ENCODE measurements around the gene NEAT1. TPM values are rescaled to one million over a fixed set of nuclear protein-coding genes. Genes with fewer than 3 reads are reported as not detected.

NEAT1 gene
- total and polyA plus RNA-seq, 9 of the 15 experiments (the other 6 are each of a cell fraction or from before 2014, with no cell fraction given), result 20.1 to 389 (median 62.8) TPM

DNA sequence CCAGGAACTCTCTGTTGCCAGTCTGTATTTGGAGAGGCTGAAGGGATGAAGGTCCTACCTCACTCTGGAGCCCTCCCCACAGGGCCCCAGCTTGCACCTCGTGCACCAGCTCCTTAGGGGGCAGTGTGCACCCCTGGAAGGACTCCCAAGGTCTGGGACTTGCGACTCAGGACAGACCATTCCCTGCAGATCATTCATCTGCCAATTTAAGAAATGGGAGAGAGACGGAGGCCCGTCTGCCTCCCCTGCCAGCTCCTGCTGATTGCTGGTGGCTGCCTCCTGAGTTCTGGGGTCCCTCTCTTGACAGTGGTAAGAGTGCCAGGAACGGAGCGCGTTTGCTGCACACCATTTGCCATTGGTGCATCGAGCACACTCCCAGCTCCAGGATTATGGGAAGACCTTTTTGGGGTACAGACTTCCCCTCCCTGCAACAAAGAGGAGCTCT is 48.9 kb downstream of the NEAT1 start (continued):
- no peak for TF ChIP-seq ATF1 (CRISPR knock-in tag; IDR thresholded peaks at IDR 0.05)
- no peak for TF ChIP-seq ATF1 (tag; IDR thresholded peaks at IDR 0.05)
- TF ChIP-seq ZNF184 (CRISPR knock-in tag; IDR thresholded peaks at IDR 0.05), result no peak
- TF ChIP-seq KDM5B (IDR thresholded peaks at IDR 0.05; ENCODE audit: insufficient replicate concordance, low read depth, low read length), result no peak
- TF ChIP-seq ZNF77 (CRISPR knock-in tag; IDR thresholded peaks at IDR 0.05), result no peak
- 0 out of 2 replicates have a peak, but pooled peaks have one; percentile 43 for TF ChIP-seq MAX (CRISPR knock-in tag; IDR thresholded peaks at IDR 0.05)
- TF ChIP-seq, protein P1, sequence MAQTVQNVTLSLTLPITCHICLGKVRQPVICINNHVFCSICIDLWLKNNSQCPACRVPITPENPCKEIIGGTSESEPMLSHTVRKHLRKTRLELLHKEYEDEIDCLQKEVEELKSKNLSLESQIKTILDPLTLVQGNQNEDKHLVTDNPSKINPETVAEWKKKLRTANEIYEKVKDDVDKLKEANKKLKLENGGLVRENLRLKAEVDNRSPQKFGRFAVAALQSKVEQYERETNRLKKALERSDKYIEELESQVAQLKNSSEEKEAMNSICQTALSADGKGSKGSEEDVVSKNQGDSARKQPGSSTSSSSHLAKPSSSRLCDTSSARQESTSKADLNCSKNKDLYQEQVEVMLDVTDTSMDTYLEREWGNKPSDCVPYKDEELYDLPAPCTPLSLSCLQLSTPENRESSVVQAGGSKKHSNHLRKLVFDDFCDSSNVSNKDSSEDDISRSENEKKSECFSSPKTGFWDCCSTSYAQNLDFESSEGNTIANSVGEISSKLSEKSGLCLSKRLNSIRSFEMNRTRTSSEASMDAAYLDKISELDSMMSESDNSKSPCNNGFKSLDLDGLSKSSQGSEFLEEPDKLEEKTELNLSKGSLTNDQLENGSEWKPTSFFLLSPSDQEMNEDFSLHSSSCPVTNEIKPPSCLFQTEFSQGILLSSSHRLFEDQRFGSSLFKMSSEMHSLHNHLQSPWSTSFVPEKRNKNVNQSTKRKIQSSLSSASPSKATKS (CRISPR knock-in tag; IDR thresholded peaks at IDR 0.05), result no peak
- TF ChIP-seq ZNF143 (CRISPR knock-in tag; IDR thresholded peaks at IDR 0.05), result no peak
- TF ChIP-seq EWSR1 (IDR thresholded peaks at IDR 0.05; ENCODE audit: borderline replicate concordance, low read depth, partially characterized antibody), result no peak
- no peak for TF ChIP-seq FOXJ2 (tag; IDR thresholded peaks at IDR 0.05)
- TF ChIP-seq, protein P2, sequence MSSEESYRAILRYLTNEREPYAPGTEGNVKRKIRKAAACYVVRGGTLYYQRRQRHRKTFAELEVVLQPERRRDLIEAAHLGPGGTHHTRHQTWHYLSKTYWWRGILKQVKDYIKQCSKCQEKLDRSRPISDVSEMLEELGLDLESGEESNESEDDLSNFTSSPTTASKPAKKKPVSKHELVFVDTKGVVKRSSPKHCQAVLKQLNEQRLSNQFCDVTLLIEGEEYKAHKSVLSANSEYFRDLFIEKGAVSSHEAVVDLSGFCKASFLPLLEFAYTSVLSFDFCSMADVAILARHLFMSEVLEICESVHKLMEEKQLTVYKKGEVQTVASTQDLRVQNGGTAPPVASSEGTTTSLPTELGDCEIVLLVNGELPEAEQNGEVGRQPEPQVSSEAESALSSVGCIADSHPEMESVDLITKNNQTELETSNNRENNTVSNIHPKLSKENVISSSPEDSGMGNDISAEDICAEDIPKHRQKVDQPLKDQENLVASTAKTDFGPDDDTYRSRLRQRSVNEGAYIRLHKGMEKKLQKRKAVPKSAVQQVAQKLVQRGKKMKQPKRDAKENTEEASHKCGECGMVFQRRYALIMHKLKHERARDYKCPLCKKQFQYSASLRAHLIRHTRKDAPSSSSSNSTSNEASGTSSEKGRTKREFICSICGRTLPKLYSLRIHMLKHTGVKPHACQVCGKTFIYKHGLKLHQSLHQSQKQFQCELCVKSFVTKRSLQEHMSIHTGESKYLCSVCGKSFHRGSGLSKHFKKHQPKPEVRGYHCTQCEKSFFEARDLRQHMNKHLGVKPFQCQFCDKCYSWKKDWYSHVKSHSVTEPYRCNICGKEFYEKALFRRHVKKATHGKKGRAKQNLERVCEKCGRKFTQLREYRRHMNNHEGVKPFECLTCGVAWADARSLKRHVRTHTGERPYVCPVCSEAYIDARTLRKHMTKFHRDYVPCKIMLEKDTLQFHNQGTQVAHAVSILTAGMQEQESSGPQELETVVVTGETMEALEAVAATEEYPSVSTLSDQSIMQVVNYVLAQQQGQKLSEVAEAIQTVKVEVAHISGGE (CRISPR knock-in tag; IDR thresholded peaks at IDR 0.05), result no peak
- no peak for TF ChIP-seq TAF9B (IDR thresholded peaks at IDR 0.05; ENCODE audit: partially characterized antibody)
- no peak for TF ChIP-seq SOX6 (IDR thresholded peaks at IDR 0.05)
- TF ChIP-seq ZNF644 (tag; IDR thresholded peaks at IDR 0.05; ENCODE audit: low read depth), result no peak
- peak; percentile 43; the same call in 1 of the 2 replicates for TF ChIP-seq POLR2AphosphoS5 (IDR thresholded peaks at IDR 0.05; ENCODE audit: control insufficient read depth, insufficient read depth, low read depth, low read length)
- TF ChIP-seq, protein P3, sequence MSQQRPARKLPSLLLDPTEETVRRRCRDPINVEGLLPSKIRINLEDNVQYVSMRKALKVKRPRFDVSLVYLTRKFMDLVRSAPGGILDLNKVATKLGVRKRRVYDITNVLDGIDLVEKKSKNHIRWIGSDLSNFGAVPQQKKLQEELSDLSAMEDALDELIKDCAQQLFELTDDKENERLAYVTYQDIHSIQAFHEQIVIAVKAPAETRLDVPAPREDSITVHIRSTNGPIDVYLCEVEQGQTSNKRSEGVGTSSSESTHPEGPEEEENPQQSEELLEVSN (IDR thresholded peaks at IDR 0.05; ENCODE audit: borderline replicate concordance in 1 of 2, extremely low read depth in 1 of 2, insufficient read depth in 1 of 2, insufficient read length in 1 of 2, low read depth in 1 of 2, low read length in 1 of 2, poor library complexity in 1 of 2, severe bottlenecking in 1 of 2), result no peak
- TF ChIP-seq, protein P4, sequence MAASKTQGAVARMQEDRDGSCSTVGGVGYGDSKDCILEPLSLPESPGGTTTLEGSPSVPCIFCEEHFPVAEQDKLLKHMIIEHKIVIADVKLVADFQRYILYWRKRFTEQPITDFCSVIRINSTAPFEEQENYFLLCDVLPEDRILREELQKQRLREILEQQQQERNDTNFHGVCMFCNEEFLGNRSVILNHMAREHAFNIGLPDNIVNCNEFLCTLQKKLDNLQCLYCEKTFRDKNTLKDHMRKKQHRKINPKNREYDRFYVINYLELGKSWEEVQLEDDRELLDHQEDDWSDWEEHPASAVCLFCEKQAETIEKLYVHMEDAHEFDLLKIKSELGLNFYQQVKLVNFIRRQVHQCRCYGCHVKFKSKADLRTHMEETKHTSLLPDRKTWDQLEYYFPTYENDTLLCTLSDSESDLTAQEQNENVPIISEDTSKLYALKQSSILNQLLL (CRISPR knock-in tag; IDR thresholded peaks at IDR 0.05; ENCODE audit: borderline replicate concordance), result no peak
- peak; percentile 64 for TF ChIP-seq POLR2G (IDR thresholded peaks at IDR 0.05; ENCODE audit: low read depth, low read length)
- TF ChIP-seq ZNF384 (IDR thresholded peaks at IDR 0.05; ENCODE audit: low read depth, low read length), result peak; percentile 55; the same call in 1 of the 2 replicates
- peak; percentile 66; the same call in 1 of the 2 replicates for TF ChIP-seq SMC3 (conservative IDR thresholded peaks at IDR 0.05; ENCODE audit: insufficient read depth, low read depth, low read length)

Data from K562 (cell line).